GM10266 (cell line): ENCODE measurements around the gene INSC.

Experiments used
- DNase-seq: peaks from one replicate; pipeline ENCODE4 v3.0.0; 2012; ENCODE audit errors: extremely low spot score
- TF ChIP-seq, protein P1 (sequence below): IDR thresholded peaks from 2 replicates; pipeline ENCODE4 v1.5.1; 2012; ENCODE audit warnings: mild to moderate bottlenecking, low read depth; ENCODE audit not compliant: control insufficient read depth, insufficient read depth; ENCODE audit errors: missing control alignments

The INSC gene

DNA sequence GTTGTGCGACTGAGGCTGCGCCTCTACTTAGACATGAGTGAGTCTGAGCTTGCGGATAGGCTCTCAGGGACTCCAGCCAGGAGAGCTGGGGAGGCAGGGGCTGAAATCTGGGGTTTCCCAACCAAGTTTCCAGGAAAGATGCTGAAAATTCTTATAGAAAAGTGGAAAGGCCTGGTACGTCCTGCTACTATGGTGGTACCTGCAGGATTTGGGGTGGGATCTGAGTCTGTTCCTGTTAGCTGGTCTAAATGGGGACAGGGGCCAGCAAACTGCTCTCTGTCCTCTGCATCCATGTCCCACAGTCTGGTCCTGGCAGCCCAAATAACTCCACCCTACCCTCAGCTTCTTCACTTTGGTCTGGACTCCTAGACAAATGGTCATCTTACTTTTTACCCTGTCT is 86.9 kb downstream of the INSC start:
- TF ChIP-seq, protein P1, sequence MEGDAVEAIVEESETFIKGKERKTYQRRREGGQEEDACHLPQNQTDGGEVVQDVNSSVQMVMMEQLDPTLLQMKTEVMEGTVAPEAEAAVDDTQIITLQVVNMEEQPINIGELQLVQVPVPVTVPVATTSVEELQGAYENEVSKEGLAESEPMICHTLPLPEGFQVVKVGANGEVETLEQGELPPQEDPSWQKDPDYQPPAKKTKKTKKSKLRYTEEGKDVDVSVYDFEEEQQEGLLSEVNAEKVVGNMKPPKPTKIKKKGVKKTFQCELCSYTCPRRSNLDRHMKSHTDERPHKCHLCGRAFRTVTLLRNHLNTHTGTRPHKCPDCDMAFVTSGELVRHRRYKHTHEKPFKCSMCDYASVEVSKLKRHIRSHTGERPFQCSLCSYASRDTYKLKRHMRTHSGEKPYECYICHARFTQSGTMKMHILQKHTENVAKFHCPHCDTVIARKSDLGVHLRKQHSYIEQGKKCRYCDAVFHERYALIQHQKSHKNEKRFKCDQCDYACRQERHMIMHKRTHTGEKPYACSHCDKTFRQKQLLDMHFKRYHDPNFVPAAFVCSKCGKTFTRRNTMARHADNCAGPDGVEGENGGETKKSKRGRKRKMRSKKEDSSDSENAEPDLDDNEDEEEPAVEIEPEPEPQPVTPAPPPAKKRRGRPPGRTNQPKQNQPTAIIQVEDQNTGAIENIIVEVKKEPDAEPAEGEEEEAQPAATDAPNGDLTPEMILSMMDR: no peak

DNA sequence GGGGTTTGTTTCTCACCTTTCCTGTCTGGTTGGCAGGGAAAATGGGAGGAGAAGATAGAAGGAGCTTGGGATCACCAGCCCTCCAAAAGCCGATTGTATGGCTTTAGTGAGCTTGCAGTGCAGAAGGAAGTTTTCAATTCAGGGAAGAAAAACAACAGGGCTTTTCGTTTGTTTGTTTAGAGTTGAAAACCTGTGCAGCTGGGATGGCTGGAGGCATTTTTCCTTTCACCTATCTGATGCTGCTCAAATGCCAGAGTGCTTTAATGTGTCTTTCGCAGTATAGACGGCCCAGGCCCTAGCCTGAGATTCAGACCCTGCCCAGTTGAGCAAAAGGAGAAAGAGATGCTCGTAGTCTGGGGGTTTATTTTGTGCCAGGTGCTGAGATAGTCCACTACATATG is 87.9 kb downstream of the INSC start:
- DNase-seq: no peak
- TF ChIP-seq, protein P1: no peak

More for the DNA sequence above, 86.9 kb downstream of the INSC start:
- DNase-seq: no peak

DNA sequence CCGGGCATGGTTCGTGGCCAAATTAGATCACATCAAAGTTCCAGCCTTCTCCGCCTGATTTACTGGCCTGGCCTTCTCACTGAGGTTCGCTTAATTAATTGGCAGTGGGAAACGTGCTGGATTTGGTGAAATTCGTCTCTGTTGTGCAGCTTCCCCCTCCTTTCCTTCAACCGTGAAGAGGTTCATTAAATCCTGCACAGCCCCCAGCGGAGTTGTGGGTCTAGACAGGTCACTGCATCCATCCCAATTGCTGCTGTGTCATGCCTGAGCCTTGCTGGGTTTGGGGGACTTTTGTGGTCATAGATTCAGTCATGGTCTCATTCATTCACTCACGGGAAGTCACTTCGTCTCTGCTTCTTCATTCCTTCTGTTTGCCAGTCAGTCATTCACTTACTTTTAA is 90.0 kb downstream of the INSC start:
- TF ChIP-seq, protein P1: no peak
- no peak for DNase-seq

- no peak for DNase-seq
- TF ChIP-seq, protein P1: no peak
These were observed 92.1 kb downstream of the INSC start for GRCh38 chr11:15206791-15207190.

GRCh38 chr11:15208378-15209222 is 93.9 kb downstream of the INSC start:
- TF ChIP-seq, protein P1: peak; percentile 94
- peak; percentile 76 for DNase-seq

GRCh38 chr11:15212876-15213275 is 98.2 kb downstream of the INSC start:
- TF ChIP-seq, protein P1: no peak
- DNase-seq: no peak

DNA sequence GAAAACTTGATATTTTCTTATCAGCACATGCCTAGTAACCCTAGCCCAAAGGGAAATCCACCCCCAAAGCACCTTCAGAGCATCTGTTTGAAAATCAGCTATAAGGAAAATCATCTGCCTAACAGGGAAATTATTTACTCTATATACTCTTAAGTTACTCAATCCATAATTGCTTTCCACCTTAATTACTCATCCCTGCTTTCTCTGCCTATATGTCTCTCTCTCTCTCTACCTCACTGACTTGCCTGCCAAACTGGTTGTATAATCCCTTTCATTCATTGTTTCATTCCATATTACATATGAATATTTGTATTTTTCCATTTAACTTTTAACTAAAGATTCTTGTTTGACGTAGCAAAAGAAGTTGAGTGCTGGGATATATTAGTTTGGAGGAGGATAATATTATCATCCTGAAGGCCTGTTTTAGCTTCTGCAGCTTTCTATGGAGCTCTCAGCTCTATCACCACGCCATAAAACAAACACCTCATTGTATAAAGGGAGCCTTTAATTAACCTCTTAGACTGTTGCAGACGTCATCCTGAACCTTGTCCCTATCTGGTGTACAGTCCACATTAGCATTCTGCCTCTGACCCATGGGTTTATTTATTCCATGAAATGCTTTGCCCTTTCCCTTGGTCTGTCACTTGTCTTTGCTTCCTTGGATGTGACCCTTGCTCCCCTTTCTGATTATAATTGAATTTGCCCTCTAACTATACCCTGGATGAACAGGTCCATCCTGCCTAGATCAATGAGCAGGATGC is 98.9 kb downstream of the INSC start:
- TF ChIP-seq, protein P1: no peak
- no peak for DNase-seq
